Vagina (tissue), 2 donors: ENCODE results near the gene ADARB1.

Source experiments
- POLR2A ChIP-seq, 2 donors: fragments of 450-650 bp; IDR thresholded peaks; one replicate each; pipeline ENCODE4 v1.6.1; 2017; ENCODE audit warnings: antibody characterized with exemption in 2 of 2, mild to moderate bottlenecking in 2 of 2, moderate library complexity in 2 of 2
- POLR2AphosphoS5 ChIP-seq, 2 donors: sonication (generic); formaldehyde crosslinking; IDR thresholded peaks; one replicate each; pipeline ENCODE4 v1.9.0; 2017; ENCODE audit warnings: antibody characterized with exemption in 2 of 2, mild to moderate bottlenecking in 2 of 2, low read depth in 1 of 2; ENCODE audit not compliant: insufficient read depth in 1 of 2
- TF ChIP-seq, protein P1 (sequence below), 3 experiments: fragments of 450-650 bp in 2 of 3; fragments of 200-600 bp in 1 of 3; sonication (generic) in 1 of 3; IDR thresholded peaks; one replicate each; pipeline ENCODE4 v1.5.1; 2017 to 2019; ENCODE audit warnings: antibody characterized with exemption in 3 of 3, mild to moderate bottlenecking in 2 of 3, moderate library complexity in 2 of 3

DNA sequence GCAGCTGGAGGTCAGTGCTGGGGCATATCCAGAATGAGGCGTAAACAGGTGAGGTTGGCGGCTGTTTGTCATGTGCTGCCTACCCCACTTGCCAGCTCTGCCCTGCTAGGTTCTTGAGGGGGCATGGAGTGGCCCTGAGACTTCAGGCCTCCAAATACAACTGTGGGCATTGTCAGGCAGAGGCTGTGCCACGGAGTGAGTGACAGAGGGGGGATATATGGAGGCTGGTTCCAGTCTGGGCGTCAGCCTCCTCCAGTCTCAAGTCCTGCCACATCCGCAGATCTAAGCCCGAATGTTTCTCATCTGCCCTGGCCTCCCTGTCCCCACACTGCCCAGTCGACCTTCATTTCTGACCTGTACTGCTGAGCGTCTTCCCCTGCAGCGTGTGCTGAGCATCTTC, 128.0 kb downstream of the ADARB1 start:
- TF ChIP-seq, protein P1, sequence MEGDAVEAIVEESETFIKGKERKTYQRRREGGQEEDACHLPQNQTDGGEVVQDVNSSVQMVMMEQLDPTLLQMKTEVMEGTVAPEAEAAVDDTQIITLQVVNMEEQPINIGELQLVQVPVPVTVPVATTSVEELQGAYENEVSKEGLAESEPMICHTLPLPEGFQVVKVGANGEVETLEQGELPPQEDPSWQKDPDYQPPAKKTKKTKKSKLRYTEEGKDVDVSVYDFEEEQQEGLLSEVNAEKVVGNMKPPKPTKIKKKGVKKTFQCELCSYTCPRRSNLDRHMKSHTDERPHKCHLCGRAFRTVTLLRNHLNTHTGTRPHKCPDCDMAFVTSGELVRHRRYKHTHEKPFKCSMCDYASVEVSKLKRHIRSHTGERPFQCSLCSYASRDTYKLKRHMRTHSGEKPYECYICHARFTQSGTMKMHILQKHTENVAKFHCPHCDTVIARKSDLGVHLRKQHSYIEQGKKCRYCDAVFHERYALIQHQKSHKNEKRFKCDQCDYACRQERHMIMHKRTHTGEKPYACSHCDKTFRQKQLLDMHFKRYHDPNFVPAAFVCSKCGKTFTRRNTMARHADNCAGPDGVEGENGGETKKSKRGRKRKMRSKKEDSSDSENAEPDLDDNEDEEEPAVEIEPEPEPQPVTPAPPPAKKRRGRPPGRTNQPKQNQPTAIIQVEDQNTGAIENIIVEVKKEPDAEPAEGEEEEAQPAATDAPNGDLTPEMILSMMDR (IDR thresholded peaks at IDR 0.05): no peak
- TF ChIP-seq POLR2A (IDR thresholded peaks at IDR 0.05) (no peak), POLR2AphosphoS5 (IDR thresholded peaks at IDR 0.05; ENCODE audit: insufficient read depth in 1 of 2, low read depth in 1 of 2) (no peak)
